HG02981 (cell line): ENCODE measurements around the gene BNIP1.

Experiments
- ATAC-seq: cut with Tn5 transposase; IDR thresholded peaks from one replicate; pipeline ENCODE4 v1.9.1; 2021; ENCODE audit warnings: mild to moderate bottlenecking, moderate library complexity; ENCODE audit not compliant: unreplicated experiment

The BNIP1 gene

DNA sequence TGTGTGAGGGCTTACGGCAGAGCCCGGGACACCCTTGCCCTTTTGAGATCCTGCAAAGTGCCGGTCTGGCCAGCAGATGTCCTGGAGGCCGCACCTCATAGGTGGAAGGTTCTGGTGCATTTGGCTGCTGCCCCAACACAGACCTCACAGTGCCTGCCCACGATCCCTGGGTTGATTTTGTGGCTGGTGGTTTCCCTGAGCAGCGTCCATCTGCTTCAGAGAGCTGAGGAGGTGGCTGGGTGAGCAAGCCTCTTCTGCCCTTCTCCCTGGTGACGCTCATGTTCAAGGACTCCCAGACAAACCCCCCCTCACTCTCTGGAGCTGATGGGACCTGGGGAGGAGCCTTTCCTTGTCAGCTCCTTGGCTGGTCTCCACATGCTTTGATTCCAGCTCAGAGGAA lies 18.9 kb downstream of the BNIP1 start:
- no peak for ATAC-seq

DNA sequence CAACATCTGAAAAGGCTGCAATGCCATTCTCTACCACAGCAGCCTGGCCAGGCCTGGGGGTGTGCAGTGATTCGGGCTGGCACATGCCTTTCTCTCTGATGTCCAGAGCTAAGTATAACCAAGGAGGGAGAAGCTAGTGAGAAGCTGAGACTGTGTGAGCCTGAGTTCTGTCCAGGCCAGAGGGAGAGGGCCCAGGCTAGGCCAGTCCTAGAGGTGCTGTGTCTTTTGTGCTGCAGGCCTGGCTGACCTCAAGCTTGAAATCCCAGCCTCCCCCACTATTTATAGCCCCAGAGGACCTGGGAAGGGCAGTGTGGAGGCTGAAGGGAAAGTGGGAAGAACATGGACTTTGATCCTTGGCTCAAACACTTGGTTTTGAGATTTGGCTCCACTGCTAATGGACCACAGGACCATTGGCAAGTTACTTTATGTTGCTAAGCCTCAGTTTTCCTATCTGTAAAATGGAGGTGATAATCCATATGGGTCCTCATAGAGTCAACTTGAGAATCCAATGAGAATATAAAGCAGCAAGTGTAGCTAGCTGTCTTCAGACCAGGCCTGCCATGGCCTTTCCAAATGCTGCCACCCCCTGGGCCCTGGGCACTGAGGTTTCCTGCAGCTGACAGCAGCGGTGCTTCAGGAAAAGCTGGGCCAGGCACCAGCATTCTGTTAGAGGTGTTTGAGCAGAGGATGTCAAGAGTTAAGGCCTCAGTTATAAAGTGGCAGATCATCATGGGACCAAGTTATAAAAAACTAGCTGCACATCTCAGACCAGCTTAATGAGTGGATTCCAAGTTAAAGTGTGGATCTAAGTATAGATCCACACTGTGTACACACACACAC lies 21.1 kb downstream of the BNIP1 start:
- no peak for ATAC-seq

DNA sequence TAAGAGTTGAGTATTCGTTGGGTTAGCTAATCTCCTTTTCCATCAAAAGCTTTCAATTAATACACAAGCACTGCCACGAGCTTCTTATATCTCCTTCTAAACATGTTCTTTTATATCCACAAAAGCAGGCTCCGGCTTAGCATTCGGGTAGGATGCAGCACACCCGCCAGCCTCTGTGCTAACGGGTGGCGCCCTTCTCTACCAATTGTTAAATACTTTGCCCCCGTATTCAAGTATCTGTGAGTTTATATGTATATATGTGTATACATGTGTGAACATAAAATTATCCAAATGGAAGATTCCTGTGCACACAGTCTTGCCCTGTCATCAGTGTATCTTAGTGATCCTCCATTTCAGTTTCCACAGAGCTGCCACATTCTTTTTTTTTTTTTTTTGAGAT lies 27.8 kb downstream of the BNIP1 start:
- no peak for ATAC-seq

DNA sequence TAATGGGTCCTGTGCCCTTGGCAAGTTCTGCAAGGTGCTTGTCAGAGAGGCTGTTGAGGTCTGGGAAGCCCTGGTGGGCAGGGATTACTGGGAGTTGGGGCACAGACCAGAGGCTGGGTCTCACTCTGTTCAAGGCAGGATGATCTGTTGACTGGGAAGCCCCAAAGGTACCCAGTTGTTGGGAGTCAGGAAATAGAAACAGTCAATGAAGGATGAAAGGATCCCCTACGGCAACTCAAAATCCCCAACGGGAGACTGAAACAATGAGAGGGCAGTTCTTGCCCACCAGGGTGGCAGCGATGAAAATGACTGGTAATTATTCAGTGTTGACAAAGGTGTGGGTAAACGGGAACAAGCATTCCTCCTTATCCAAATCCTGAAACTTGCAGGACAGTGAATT lies 31.2 kb downstream of the BNIP1 start:
- ATAC-seq, result no peak

DNA sequence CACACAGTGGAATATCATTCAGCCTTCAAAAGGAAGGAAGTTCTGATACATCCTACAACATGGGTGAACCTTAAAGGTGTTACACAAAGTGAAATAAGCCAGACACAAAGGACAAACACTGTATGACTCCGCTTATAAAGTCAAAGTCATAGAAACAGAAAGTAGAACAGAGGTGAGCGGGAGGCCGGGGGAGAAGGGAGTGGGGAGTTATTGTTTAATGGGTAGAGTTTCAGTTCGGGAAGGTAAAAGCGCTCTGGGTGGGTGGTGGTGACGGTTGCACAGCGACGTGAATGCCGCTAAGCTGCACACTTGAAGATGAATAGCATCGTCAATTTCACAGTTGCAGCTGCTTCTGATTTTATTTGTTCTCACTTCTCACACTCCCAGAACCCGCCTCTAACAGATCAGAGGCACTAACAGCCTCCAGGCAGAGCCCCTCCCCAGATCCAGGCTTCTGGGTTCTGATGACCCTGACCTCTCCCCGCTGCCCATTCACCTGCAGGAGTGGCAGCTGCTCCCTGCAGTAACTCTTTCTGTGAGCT lies 34.1 kb downstream of the BNIP1 start:
- no peak for ATAC-seq

DNA sequence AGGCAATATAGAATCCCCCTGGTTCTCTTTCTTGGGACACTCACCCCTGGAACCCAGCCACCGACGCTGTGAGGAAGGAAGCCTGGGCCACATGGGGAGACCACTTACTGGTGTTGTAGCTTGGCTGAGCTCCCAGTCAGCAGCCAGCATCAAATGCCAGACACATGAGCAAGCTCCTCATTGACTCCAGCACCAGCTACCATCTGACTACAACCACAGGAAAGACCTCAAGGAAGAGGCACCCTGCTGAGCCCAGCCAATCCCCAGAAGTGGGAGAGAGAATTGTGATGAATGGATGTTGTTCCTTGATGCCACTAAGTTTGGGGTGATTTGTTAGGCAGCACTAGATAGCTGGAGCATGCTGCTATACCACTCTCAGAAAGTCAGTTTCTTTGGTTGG lies 36.0 kb downstream of the BNIP1 start:
- ATAC-seq, result no peak

DNA sequence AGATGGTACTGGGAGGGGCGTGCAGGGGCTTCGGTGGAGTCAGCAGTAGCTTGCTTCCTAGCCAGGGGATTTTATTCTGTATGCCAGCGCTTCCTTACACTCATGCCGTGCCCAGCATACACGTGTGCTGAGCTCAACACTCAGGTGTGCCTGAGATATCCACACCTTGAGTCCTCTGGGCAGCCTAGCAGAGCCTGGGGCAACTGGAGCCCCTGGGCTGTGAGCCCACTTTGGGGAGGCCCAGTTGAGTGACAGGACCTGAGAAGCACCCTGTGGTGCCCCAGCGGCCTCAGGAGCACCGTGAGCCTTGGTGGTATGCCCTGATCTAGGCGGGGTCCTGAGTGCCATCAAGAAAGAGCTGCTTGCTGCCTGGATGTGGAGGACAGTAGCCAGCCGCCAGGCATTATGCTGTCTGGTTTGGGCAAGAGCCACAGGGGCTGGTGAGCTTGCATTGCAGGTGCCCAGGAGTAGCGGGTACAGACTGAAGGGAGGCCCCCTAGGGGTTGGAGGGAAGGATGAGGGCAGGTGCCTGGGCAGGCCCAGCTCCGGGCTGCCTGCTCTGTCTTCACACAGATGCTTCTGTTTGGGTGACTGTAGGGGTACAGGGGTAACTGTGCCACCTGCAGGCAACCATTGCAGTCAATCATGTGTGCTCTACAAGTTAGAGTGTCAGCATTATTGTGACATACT lies 42.9 kb downstream of the BNIP1 start:
- no peak for ATAC-seq

DNA sequence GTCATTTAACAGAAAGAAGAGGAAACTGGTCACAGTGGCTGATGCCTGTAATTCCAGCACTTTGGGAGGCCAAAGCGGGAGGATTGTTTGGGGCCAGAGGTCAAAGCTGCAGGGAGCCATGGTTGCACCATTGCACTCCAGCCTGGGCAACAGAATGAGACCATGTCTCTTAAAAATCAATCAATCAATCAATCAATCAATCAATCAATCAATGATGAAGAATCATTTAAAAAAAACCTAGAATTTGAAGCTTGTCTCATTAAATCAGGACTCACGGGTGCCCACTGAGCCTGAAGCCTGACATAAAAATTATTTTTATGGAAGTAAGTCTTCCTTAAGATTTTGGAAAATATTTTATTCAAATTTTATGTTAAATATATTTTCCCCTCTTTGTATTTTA lies 43.9 kb downstream of the BNIP1 start:
- ATAC-seq, result no peak

DNA sequence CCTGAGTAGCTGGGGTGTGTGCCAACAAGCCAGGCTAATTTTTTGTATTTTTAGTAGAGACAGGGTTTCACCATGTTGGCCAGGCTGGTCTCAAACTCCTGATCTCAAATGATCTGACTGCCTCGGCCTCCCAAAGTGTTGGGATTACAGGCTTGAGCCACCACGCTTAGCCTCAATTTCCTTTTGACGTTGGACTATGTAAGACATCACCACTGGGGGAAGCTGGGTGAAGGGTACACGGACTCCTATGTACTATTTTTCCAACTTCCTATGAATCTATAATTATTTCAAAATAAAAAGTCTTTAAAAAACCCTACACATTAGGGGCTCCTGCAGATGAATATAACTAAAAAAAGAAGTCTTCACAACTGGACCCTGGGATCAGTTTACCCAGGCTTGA lies 46.7 kb downstream of the BNIP1 start:
- ATAC-seq, result no peak

DNA sequence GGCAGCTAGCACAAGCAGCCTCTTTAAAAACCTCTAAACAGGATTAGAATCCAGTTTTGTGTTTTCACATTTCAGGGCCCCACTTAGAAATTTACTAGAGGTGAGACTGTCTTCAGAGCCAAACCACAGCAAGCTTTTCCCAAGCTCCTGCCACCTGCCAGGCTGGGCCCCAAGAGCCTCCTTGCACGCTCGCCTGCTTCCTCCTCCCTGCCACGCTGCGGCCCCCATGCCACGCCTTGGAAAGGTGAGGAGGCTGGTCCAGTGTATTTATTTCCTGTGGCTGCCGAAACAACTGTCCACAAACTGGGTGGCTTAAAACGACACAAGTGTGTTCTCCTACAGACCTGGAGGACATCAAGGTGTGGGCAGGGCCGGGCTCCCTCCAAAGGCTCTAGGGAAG lies 47.2 kb downstream of the BNIP1 start:
- ATAC-seq, result no peak

DNA sequence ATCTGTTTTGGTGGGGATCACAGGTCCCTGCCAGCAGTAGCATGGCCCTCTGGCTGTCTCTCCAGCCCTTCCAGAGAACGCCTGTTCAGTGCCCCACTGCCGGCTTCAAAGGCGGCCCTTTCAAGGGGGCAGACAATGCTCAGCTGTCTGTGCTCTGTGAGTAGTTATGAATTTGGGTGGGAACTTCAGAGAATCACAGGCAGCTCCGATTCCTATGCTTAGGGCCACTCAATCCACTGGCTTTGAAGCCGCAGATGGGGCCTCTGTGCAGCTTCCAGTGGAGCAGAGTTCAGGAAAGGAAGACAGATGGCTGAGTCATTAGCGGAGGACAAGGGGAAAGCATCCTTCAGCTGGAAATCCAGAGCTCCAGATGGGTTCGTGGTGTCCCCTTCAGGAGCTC lies 48.2 kb downstream of the BNIP1 start:
- ATAC-seq, result no peak

DNA sequence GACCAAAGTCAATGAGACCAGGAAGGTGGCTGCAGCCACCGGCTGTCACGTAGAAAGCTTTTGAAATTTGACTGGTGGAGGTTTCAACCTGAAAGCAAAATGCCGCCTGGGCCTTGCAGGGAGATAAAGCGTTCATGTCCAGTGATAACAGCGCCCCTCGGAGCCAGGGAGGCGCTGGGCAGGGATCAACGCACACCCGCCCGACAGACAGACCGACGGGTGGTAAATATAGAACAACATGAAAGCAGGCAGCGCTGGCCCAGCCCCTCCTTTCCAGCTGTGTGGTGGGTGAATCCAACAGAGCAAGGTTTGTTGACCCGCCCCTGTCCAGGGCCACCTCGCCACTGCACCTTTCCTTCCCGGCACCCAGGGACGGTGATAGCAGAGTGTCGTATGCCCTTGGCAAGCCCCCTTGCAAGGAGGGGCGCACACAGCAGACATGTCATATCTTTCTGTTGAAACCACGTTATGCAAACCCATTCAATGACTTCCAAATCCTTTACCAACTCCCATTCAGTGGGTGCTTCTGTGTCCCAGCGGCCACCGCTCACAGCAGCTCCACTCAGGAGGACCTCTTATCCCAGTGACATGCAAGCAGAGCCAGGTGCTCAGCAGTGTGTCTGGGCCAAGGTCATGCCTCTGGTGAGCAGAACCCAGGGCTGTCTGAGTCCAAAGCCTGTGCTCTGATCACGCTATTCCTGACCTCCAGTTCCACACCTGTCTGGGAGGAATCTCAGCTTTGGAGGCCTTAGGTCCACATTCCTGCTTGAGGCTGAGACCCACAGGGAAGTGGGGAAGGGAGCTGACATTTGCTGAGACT lies 52.0 kb downstream of the BNIP1 start:
- ATAC-seq, result no peak

DNA sequence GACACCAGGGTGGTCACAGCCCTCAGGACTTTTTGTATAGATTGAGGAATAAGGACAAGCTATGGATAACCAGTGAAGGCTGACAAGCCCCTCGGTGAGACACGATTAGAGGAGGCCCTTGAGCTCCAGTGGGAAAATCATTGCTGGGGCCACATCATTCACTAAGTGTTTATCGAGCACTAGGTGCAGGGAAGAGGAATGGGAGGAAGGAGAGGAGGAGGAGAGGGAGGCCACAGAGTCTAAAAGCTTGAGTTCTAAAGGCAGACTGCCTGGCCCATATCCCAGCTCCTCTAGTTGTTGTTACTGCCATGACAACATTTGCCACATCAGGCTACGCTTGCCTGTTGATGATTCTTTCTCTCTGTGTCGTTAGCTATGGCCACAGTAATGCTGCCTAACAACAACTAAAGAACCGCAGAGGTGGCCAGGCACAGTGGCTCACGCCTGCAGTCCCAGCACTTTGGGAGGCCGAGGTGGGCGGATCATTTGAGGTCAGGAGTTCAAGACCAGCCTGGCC lies 53.1 kb downstream of the BNIP1 start:
- no peak for ATAC-seq

DNA sequence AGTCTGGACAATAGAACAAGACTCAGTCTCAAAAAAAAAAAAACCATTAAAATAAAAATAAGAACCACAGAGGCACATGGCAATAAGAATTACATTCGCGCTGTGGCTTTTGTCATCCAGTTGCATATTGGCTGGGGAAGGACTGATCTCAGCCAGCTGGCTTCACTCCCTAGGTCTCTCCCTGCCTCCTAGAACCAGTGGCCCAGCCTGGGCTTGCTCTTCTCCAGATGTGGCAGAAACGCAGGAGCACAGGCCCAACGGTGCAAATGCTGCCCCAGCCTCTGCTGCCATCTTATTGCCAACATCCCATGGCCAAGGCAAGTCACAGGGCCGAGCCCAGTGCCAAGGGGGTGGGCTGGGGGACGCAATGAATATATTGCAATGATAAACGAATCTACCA lies 53.7 kb downstream of the BNIP1 start:
- no peak for ATAC-seq

DNA sequence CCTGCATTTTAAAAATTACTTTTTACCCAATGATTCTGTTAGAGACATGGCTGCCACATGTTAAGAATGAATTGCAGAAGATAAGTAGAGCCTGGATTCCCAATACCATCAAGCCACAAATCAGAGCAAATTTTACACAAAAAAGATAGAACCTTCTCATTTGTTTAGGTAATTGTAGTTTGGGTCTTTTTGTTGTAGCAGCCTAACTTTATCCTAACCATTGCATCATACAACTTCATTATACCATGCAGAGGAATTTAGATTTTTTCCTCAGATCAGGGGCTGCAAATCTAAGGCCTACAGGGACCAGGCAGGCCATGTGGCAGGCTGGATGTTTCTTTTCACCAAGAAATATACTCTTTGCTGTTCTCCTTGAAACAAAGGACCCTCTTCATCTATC lies 56.0 kb downstream of the BNIP1 start:
- ATAC-seq, result no peak

DNA sequence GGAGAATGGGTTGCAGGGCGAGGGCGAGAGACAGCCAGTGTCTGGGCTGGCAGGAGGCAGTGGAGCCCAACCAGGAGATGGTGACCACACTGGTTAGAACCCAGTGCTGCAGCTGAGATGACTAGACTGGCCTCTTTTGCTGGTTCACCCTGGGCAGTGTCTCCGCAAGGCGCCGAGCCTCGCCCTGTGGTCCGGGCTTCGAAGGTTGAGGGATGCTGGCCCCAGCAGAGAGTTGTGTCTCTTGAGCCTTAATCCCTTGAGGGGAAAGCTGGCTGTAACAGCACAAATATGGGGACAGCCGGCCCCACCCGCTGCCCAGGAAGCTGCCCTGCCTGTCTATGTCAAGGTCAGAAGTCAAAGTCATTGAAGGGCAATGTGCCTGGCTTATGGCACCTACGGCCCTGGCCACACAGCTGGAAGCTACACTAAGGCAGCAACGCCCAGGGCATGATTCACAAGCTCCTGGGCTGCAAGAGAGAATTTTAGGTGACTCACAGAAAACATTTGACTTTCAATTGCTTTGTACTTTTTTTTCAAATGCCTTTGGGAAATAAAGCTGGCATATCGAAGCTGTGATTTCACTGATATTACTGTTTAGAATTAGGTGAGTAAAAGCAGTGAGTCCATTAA lies 57.4 kb downstream of the BNIP1 start:
- no peak for ATAC-seq

DNA sequence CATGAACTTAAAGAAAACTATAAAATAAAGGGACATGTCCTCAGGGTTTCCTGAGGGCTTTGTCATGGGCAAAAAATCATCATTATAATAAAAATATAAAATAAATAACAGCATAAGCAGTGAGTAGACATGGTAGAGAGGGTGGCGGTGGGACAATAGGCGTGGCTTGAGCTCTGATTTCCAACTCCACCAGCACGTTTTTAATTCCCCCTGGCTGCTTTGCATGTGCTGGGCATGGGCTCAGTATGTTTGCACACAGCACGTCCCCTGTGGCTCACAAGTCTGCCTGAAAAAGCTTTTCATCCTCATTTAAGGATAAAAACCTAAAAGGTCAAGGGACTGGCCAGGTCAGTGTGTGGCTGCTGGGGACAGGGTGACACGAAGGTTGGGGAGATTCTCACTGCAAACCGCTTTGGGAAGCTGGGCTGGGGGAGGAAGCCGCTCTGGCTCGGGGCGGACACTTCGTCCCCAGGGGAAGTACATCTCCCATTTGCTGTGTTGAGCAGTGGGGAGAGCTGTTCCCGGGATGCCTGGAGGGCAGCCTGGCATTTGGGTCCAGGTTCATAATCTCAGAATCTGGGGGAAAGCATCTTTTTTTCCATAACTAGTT lies 58.0 kb downstream of the BNIP1 start:
- no peak for ATAC-seq

DNA sequence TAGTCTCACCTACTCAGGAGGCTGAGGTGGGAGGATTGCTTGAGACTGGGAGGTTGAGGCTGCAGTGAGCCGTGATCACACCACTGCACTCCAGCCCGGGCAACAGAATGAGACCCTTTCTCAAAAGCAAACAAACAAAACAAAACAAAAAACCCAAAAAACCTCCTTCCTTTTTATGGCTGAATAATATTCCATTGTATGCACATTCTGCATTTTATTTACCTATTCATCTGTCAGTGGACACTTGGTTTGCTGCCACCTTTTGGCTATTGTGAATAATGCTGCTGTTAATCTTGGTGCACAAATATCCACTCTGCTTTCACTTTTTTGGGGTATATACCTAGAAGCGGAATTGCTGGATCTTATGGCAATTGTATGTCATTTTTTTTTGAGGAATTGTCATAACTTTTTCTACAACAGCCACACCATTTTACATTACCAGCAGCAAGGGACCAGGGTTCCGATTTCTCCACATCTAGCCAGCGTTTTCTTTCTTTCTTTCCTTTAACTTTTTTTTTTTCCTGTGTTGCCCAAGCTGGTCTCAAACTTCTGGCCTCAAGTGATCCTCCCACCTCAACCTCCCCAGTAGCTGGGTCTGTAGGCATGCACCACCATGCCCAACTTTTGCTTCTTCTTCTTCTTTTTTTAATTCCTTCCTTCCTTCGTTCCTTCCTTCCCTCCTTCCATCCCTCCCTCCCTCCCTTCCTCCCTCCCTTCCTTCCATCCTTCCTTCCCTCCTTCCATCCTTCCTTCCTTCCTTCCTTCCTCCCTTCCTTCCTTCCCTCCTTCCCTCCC lies 60.1 kb downstream of the BNIP1 start:
- ATAC-seq, result no peak

DNA sequence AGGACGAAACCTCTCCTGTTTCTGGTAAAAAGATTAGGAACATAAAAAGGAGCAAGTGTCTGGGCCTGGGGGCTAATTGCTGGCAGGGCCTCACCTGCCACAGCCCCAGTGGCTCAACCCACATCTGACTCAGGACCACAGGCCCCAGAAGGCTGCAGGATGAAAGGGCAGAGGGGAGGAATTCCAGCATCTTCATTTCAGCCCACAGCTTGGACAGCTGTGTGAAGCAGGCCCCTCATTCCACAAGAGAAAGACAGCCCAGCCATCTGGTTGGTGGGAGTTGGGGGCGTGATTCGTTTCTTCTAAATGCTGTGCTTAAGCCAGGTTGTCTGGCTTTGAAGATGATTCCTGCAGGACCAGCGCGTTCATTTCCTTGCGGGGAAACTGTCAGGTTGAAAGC lies 61.6 kb downstream of the BNIP1 start:
- no peak for ATAC-seq

DNA sequence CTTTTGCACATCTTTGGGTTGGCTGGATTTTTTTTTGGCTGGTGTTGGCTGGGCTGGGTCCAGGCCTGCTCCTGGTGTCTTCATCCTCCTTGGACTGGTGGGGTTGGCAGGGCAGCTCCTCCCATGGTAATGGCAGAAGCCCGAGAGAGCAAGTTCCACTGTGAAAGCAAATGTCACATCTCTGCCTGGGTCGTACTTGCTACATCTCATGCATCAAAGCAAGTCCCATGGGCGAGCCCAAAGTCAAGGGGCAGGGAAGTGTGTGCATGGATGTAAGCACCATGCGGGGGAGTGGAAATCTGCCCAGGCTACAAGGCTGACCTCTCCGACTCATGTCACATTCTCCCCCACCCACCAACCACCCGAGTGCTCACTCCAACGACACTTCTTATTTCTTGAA lies 64.0 kb downstream of the BNIP1 start:
- no peak for ATAC-seq
